AG10803 (cell line): Measurements from ENCODE around the gene TEC.
A peak's percentile ranks its signal among the peaks of the same experiment; 100 is the strongest.
"Not testable (repeated sequence)": the region's sequence is repeated elsewhere in the genome, so short reads cannot be mapped to it uniquely, and the experiment has no call there.

ENCODE experiments used
- DNase-seq: peaks from one replicate; pipeline ENCODE4 v3.0.0; 2010; ENCODE audit warnings: low read depth
- H3K4me3 ChIP-seq: 2 replicates; pipeline ENCODE4 v1.5.1; 2011; ENCODE audit warnings: mild to moderate bottlenecking, low read length, control low read depth
- CTCF ChIP-seq: conservative IDR thresholded peaks from 2 replicates; pipeline ENCODE4 v1.5.1; 2011; ENCODE audit warnings: mild to moderate bottlenecking, low read length, control low read depth, inconsistent platforms

Gene TEC

GRCh38 chr4:48189731-48190130 is 79.9 kb downstream of the TEC start:
- H3K4me3 ChIP-seq, result no peak overlapping the region
- DNase-seq, result no peak
- no peak for TF ChIP-seq CTCF

GRCh38 chr4:48188390-48188789 is 81.2 kb downstream of the TEC start:
- H3K4me3 ChIP-seq, result no peak overlapping the region
- no peak for DNase-seq
- TF ChIP-seq CTCF, result no peak

- DNase-seq, result no peak
- TF ChIP-seq CTCF, result no peak
- H3K4me3 ChIP-seq, result no peak overlapping the region
Measured at GRCh38 chr4:48187813-48188212, 81.8 kb downstream of the TEC start.

GRCh38 chr4:48187066-48187465 is 82.6 kb downstream of the TEC start:
- DNase-seq, H3K4me3 ChIP-seq: not testable (repeated sequence)

- H3K4me3 ChIP-seq, result not testable (repeated sequence)
Measured at GRCh38 chr4:48186394-48186793, 83.2 kb downstream of the TEC start.

GRCh38 chr4:48184882-48185281 is 84.8 kb downstream of the TEC start:
- no peak for TF ChIP-seq CTCF
- no peak for DNase-seq
- no peak overlapping the region for H3K4me3 ChIP-seq

More at GRCh38 chr4:48186394-48186793, 83.2 kb downstream of the TEC start:
- not testable (repeated sequence) for DNase-seq

GRCh38 chr4:48180234-48180633 is 89.4 kb downstream of the TEC start:
- H3K4me3 ChIP-seq, result no peak overlapping the region
- no peak for TF ChIP-seq CTCF
- DNase-seq, result peak; percentile 2

- DNase-seq, result no peak
- no peak for TF ChIP-seq CTCF
- no peak overlapping the region for H3K4me3 ChIP-seq
Measured at GRCh38 chr4:48178931-48179330, 90.7 kb downstream of the TEC start.
